OCI-LY7 (cell line): ENCODE data around the gene RAPGEF5. TPM values are rescaled to one million over a fixed set of nuclear protein-coding genes. Genes with fewer than 3 reads are reported as not detected.

ENCODE experiments used
- BruUV-seq: library from RNA; stranded (reverse); fragments of 400-500 nt; replicated peaks from 2 replicates; lab custom pipeline; 2021; lab: Mats Ljungman, UMichigan
- CTCF ChIA-PET: fragments of 300-600 bp; sonication (Branson Sonifier 250); formaldehyde crosslinking; loops from one replicate; lab custom pipeline; 2022; ENCODE audit warnings: antibody characterized with exemption; ENCODE audit not compliant: unreplicated experiment; lab: Charles Lee
- POLR2A ChIA-PET: fragments of 300-600 bp; sonication (Branson Sonifier 250); formaldehyde crosslinking; loops from one replicate; lab custom pipeline; 2022; ENCODE audit warnings: antibody characterized with exemption; lab: Charles Lee
- DNase-seq: peaks from one replicate; pipeline ENCODE4 v3.0.0-alpha.2; 2015; ENCODE audit warnings: low spot score
- H2AFZ ChIP-seq: fragments of 200-600 bp; sonication (generic), shearing (Covaris generic); 2 replicates; pipeline ENCODE4 v1.6.1; 2014; ENCODE audit warnings: mild to moderate bottlenecking, antibody characterized with exemption, low read length, moderate library complexity
- H3K27ac ChIP-seq: fragments of 200-600 bp; sonication (generic); 2 replicates; pipeline ENCODE4 v1.5.1; 2014; ENCODE audit warnings: mixed run types, low read depth, mild to moderate bottlenecking, moderate library complexity, low read length, inconsistent platforms; ENCODE audit not compliant: poor library complexity, severe bottlenecking
- H3K36me3 ChIP-seq: fragments of 200-600 bp; sonication (generic); 2 replicates; pipeline ENCODE4 v1.6.1; 2014; ENCODE audit warnings: mild to moderate bottlenecking, antibody characterized with exemption, low read length, moderate library complexity, mixed read lengths; ENCODE audit not compliant: insufficient read depth
- H3K4me1 ChIP-seq: fragments of 200-600 bp; sonication (generic); 2 replicates; pipeline ENCODE4 v1.5.1; 2014; ENCODE audit warnings: mild to moderate bottlenecking, low read length; ENCODE audit not compliant: insufficient read depth, poor library complexity, severe bottlenecking
- H3K4me2 ChIP-seq: fragments of 200-600 bp; sonication (generic); 2 replicates; pipeline ENCODE4 v1.6.1; 2014; ENCODE audit warnings: mild to moderate bottlenecking, low read length
- H3K4me3 ChIP-seq: fragments of 200-600 bp; sonication (generic); 2 replicates; pipeline ENCODE4 v1.5.1; 2014; ENCODE audit warnings: mild to moderate bottlenecking, low read depth, low read length; ENCODE audit not compliant: poor library complexity, severe bottlenecking
- H3K79me2 ChIP-seq: fragments of 200-600 bp; sonication (generic); 2 replicates; pipeline ENCODE4 v1.6.1; 2016; ENCODE audit warnings: low read depth, mild to moderate bottlenecking, low read length, moderate library complexity, mixed read lengths; ENCODE audit not compliant: insufficient read depth
- H3K9me2 ChIP-seq: fragments of 200-600 bp; sonication (generic); 2 replicates; pipeline ENCODE4 v1.6.1; 2016; ENCODE audit warnings: mild to moderate bottlenecking, low read length, mixed read lengths; ENCODE audit not compliant: insufficient read depth
- H3K9me3 ChIP-seq: fragments of 200-600 bp; sonication (generic); 2 replicates; pipeline ENCODE4 v1.6.1; 2014; ENCODE audit warnings: mild to moderate bottlenecking, mixed run types, low read length, mixed read lengths
- H4K20me1 ChIP-seq: fragments of 200-600 bp; sonication (generic); 2 replicates; pipeline ENCODE4 v1.6.1; 2014; ENCODE audit warnings: mild to moderate bottlenecking, antibody characterized with exemption, low read length, moderate library complexity, mixed read lengths; ENCODE audit not compliant: insufficient read depth
- CTCF ChIP-seq: fragments of 200-600 bp; sonication (generic); conservative IDR thresholded peaks from 2 replicates; pipeline ENCODE4 v1.5.1; 2014; ENCODE audit warnings: mild to moderate bottlenecking, antibody characterized with exemption, low read length, moderate library complexity, mixed read lengths
- EZH2phosphoT487 ChIP-seq: fragments of 200-600 bp; sonication (generic); IDR thresholded peaks from 2 replicates; pipeline ENCODE4 v1.6.1; 2018; ENCODE audit warnings: low read depth, borderline replicate concordance, mild to moderate bottlenecking, mixed run types, antibody characterized with exemption, low read length, moderate library complexity, mixed read lengths
- intact Hi-C: fragments of 100-400 bp; cut with micrococcal nuclease; formaldehyde crosslinking; loops from one replicate; pipeline ENCODE4 v1.10.0; 2022; ENCODE audit not compliant: unreplicated experiment
- total RNA-seq, 2 experiments: library from RNA; depleted of rRNA in 1 of 2; stranded (reverse); fragments of >200 nt in 1 of 2; shearing (Covaris generic) in 1 of 2; gene quantifications; 2 replicates each; pipeline ENCODE4 v1.2.3, GENCODE V29; 2014 to 2022

Gene RAPGEF5
- total RNA-seq, 2 experiments from 2014 or later: 114 to 115 TPM

GRCh38 chr7:22338877-22339276, 18.1 kb downstream of the RAPGEF5 start:
- CTCF ChIA-PET: interaction anchor here (1.6 kb wide), 1 partner anchor 83 kb away, joined by 4 read pairs; no protein-coding TSS in a partner anchor
- peaks cover 28% of the 10 kb centered on the region; the same call in 1 of the 2 replicates for H3K9me3 ChIP-seq
- TF ChIP-seq EZH2phosphoT487 (no peak), CTCF (no peak)
- no peak for DNase-seq
- H3K27ac ChIP-seq: peak overlapping the region; percentile 52
- POLR2A ChIA-PET: interaction anchor here (0.6 to 2.8 kb wide), 6 partner anchors 8 to 27 kb away, joined by 3 to 12 read pairs (median 4); no protein-coding TSS in a partner anchor
- peaks cover 19% of the 10 kb centered on the region; the same call in 1 of the 2 replicates for H4K20me1 ChIP-seq
- intact Hi-C loops: no loop called here
- no TSS peak for BruUV-seq
- peaks cover 99% of the 10 kb centered on the region for H3K36me3 ChIP-seq
- H2AFZ ChIP-seq: no peak overlapping the region
- H3K4me2 ChIP-seq: no peak overlapping the region
- peaks cover 61% of the 10 kb centered on the region for H3K4me1 ChIP-seq
- peaks cover 99% of the 10 kb centered on the region for H3K79me2 ChIP-seq
- no peaks in the 10 kb centered on the region for H3K9me2 ChIP-seq
- no peak overlapping the region for H3K4me3 ChIP-seq

GRCh38 chr7:22338411-22338810, 18.5 kb downstream of the RAPGEF5 start:
- Histone ChIP-seq H3K4me2 (no peak overlapping the region), H3K4me1 (peaks cover 66% of the 10 kb centered on the region), H3K27ac (no peak overlapping the region), H3K79me2 (peaks cover 99% of the 10 kb centered on the region), H3K9me2 (no peaks in the 10 kb centered on the region), H3K4me3 (no peak overlapping the region), H2AFZ (no peak overlapping the region), H3K36me3 (peaks cover 99% of the 10 kb centered on the region), H3K9me3 (peaks cover 25% of the 10 kb centered on the region; the same call in 1 of the 2 replicates), H4K20me1 (peaks cover 19% of the 10 kb centered on the region; the same call in 1 of the 2 replicates)
- no TSS peak for BruUV-seq
- ChIA-PET POLR2A (interaction anchor here (0.9 to 2.8 kb wide), 4 partner anchors 9 to 26 kb away, joined by 4 to 12 read pairs (median 5); no protein-coding TSS in a partner anchor), CTCF (interaction anchor here (1.6 kb wide), 1 partner anchor 83 kb away, joined by 4 read pairs; no protein-coding TSS in a partner anchor)
- TF ChIP-seq CTCF (no peak), EZH2phosphoT487 (no peak)
- intact Hi-C loops: no loop called here
- no peak for DNase-seq

- Histone ChIP-seq H3K36me3 (peaks cover 86% of the 10 kb centered on the region), H3K4me3 (no peak overlapping the region), H3K9me3 (no peaks in the 10 kb centered on the region), H2AFZ (no peak overlapping the region), H4K20me1 (peaks cover 30% of the 10 kb centered on the region; the same call in 1 of the 2 replicates), H3K4me2 (peak overlapping the region; percentile 5; the same call in 1 of the 2 replicates), H3K9me2 (no peaks in the 10 kb centered on the region), H3K79me2 (peaks cover 100% of the 10 kb centered on the region), H3K27ac (no peak overlapping the region), H3K4me1 (peaks cover 88% of the 10 kb centered on the region)
- POLR2A ChIA-PET: interaction anchor here (0.6 to 8.5 kb wide), 12 partner anchors 10 to 1400 kb away, joined by 3 to 60 read pairs (median 4); no protein-coding TSS in a partner anchor
- CTCF ChIA-PET: interaction anchor here (0.9 to 1.6 kb wide), 2 partner anchors 17 to 111 kb away, joined by 3 to 5 read pairs; no protein-coding TSS in a partner anchor
- TF ChIP-seq CTCF (no peak), EZH2phosphoT487 (no peak)
- no peak for DNase-seq
- BruUV-seq: no TSS peak
- intact Hi-C loops: no loop called here
These were observed 23.2 kb downstream of the RAPGEF5 start for GRCh38 chr7:22333680-22334141.
